NCI-H1105 (cell line): ENCODE measurements around the gene TMEM101.
"Not testable (repeated sequence)": the region's sequence is repeated elsewhere in the genome, so short reads cannot be mapped to it uniquely, and the experiment has no call there.

Experiments used
- DNase-seq: peaks from one replicate; lab custom pipeline; 2025; lab: John Stamatoyannopoulos, UW

Gene TMEM101

DNA sequence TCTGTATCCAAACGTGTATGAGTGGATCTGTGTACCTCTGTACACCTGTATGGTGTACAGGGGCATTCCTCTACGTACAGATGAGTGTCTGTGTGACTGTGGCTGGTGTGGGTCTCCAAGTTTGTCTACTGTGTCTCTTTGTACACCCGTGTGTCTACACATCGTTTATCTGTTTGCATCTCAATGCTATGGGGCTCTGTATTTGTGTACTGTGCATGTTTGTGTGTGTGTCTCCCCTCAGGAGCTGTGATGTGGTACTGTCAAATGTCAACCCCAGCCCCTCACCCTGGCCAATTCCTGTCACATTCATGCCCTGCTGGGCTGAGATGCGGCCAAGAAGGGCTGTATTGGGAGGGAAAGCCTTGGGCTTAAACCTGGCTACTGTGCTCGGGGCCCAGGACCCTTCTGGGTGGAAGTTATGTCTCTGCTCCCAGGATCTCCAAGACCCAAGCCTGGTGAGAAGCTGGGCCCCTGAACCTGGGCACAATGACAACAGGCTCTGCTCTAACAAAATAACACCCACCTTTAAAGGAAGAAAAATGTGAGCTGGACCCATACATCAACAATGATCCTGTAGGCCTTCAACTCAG is 13.8 kb downstream of the TMEM101 start:
- no peak for DNase-seq

DNA sequence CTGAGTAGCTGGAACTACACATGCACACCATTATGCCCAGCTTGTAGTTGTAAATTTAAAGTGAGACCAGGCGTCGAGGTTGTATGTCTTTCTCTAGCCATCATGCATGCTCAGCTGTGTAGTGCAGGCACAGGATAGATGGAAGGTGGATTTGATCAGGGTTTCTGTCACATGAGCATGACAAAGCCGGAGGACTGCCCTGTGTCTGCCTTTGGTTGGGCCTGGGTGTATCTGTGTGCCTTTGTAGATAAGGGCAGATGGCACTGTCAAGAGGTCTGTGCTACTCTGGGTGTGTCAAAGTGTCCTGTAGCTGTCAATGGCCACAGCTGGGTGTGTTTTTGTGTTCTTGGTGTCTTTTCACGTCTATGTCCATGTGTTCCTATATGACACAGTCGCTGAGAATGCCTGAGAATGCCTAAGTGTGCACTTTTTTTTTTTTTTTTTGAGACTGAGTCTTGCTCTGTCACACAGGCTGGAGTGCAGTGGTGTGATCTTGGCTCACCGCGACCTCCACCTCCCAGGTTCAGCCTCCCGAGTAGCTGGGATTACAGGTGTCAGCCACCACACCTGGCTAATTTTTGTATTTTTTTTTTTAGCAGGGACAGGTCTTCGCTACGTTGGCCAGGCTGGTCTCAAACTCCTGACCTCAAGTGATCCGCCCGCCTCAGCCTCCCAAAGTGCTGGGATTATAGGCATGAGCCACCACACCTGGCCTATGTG is 14.5 kb downstream of the TMEM101 start:
- DNase-seq: no peak

DNA sequence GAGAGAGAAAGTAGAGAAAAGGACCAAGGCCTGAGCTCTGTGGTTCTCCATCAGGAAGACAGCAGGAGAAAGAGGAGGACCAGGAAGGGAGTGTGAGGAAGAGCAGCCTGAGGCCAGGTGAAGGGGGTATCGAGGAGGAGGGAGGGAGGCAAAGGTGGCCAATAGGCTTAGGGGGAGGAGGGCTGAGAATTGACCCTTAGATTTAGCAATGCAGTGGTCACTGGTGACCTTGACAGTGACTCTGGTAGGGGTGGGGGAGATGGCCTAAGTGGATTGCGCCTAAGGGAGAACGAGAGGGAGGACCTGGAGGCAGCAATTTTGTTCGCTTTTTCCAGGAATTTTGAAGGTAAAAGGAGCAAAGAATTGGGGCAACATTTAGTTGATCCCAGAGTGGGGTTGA is 15.7 kb downstream of the TMEM101 start:
- no peak for DNase-seq

GRCh38 chr17:43998552-43998951 is 16.2 kb downstream of the TMEM101 start:
- DNase-seq: no peak

GRCh38 chr17:43997180-43997579 is 17.6 kb downstream of the TMEM101 start:
- not testable (repeated sequence) for DNase-seq

- no peak for DNase-seq
Measured at GRCh38 chr17:43995150-43995471, 19.7 kb downstream of the TMEM101 start.

DNA sequence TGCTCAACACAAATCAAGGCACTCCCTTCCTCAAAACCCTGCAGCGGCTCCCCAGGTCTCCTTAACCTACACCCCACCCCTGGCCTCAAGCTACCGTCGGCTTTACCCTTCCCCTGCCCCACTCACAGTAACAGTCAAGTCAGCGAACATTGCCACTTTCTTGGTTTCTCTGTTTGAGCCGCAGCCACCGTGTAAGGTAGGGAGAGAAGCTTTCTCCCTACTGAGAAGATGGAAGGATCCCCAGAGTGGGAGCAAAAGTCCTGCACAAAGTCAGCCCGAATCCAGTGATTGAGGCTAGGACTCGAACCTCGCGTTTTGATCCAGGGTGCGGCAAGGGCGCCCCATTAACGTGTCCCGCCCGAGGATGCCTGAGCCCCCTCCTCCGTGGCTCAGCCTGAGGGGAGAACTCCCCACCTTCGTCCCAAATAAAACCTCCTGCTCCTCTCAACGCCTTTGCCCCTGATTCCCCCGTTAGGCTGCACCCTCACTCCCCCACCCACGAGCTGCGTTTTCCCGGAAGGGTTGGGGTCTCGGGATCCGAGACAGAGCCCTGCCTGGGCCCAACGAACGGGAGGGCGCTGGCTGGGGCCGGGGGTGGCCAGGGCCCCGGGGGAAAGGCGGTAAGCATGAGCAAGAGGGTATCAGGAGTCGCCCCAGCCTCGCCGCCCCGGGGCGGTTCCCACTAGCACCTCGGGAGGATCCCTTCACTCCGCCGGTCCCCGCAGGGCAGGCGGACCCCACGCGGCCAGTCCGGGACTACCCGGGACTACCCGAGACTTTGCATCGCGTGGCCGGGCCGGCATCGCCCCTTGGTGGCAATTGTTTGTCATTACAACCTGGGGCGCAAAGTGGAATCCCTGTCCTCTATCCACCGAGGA is 20.3 kb downstream of the TMEM101 start:
- no peak for DNase-seq

GRCh38 chr17:43992641-43993040 is 22.1 kb downstream of the TMEM101 start:
- no peak for DNase-seq

DNA sequence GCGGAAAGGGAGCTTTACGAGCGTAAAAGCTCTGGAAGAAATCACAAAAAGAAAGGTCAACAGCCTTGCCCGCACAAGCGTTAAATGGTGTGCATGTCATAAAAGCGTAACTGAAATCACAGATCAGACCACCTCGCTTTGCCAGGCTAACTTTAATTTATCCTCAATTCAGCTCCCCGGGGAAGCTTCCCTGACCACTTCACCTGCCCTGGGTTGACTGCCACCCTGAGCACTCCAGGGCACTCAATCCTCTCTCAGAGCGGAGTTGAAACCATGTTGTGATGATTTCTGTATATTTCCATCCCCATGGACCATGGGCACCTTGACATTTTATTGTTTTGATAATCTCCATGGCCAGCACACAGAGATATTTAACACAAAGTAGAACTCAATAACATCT is 26.5 kb downstream of the TMEM101 start:
- no peak for DNase-seq

GRCh38 chr17:43987131-43988021 is 27.4 kb downstream of the TMEM101 start:
- DNase-seq: no peak

DNA sequence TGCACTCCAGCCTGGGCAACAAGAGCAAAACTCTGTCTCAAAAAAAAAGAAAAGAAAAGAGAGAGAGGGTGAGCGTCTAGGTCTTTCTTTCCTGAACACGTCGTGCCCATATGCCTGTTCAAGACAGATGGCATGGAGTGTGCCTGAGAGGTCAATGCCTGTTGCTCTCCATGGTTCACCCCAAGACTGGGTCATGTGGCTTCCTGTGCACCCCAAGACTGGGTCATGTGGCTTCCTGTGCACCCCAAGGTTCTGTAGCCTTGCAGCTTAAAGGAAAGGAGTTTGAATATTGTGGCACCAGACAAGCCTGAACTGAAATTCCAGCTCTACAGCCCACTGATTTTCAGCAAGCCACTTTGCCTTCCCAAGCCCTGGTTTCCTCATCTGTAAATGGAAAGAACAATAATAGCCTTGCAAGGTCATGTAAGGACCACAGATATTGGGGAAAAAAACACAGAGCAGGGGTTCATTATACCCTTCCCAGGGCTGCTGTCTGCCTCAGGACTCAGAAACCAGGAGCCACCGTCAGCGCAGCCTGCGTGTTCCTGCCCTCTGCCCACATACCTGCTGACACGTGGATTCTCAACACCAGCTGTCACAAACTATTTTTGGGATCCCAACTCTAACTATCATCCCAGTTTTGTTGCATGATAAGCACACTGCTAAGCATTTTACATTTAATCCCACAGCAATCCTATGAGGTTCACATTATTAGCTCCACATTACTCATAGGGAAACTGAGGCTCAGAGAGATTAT is 28.4 kb downstream of the TMEM101 start:
- DNase-seq: no peak

- DNase-seq: no peak
Measured at GRCh38 chr17:43984521-43984920, 30.2 kb downstream of the TMEM101 start.

- DNase-seq: no peak
Measured at GRCh38 chr17:43983515-43984411, 31.0 kb downstream of the TMEM101 start.

DNA sequence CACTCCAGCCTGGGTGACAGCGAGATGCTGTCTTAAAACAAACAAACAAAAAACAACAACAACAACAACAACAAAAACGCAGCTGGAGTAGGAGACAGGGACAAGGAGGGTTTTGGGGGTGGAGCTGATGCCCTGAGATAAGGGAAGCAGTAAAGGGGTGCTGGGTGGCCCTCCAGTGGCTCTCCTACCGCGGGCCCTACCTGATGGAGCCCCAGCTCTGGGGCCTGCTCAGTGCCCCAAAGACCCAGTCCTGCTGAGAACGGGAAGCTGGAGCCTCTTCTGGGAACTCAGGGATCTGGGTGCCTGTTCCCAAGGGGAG is 31.6 kb downstream of the TMEM101 start:
- no peak for DNase-seq

GRCh38 chr17:43982171-43982570 is 32.6 kb downstream of the TMEM101 start:
- no peak for DNase-seq

DNA sequence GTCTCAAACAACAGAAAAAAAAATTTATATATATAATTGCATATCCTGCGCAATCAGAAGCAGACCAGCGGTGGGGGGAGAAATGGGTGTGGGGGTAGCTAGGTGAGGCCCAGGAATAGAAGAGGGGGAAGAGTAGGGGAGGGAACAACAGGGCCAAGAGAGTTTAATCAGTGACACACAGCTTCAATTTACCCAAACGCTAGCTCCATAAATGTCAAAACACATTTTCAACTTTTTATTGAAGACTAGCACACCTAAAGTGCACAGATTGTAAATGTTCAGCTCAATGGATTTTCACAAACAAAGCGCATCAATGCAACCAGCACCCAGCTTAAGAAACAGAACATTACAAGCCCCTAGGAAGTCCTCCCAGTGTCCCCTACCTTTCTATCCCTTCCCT is 35.1 kb downstream of the TMEM101 start:
- DNase-seq: no peak

- DNase-seq: no peak
Measured at GRCh38 chr17:43979011-43979410, 35.8 kb downstream of the TMEM101 start.

DNA sequence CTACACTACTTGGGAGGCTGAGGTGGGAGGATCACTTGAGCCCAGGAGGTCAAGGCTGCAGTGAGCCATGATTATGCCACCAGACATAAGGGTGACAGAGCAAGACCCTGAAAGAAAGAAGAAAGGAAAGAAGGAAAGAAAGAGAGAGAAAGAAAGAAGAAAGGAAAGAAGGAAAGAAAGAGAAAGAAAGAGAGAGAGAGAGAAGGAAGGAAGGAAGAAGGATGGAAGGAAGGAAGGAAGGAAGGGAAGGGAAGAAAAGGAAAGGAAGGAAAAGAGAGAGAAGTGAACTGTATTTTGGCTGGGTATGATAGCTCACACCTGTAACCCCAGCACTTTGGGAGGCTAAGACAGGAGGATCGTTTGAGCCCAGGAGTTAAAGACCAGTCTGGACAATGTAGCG is 36.7 kb downstream of the TMEM101 start:
- DNase-seq: no peak

GRCh38 chr17:43976963-43977837 is 37.6 kb downstream of the TMEM101 start:
- DNase-seq: no peak

DNA sequence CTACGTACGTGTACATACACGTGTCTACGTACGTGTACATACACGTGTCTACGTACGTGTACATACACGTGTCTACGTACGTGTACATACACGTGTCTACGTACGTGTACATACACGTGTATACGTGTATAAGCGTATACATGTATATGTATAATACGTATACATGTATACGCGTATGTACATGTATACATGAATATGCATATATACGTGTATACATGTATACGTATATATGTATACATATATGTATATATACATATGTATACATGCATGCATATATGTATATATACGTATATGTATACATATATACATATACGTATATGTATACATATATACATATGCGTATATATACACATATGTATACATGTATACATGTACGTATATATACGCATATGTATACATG is 38.9 kb downstream of the TMEM101 start:
- DNase-seq: no peak
